CD4-positive, alpha-beta T cell treated with Interferon gamma for 1 hour (primary cell): ENCODE measurements around the gene CCDC80.

Source experiments
- DNase-seq: peaks from one replicate; pipeline ENCODE4 v3.0.0-alpha.2; 2020

Gene CCDC80

GRCh38 chr3:112631257-112631656 lies 9.7 kb downstream of the CCDC80 start:
- no peak for DNase-seq

- no peak for DNase-seq
Measured at GRCh38 chr3:112629425-112629824, 11.5 kb downstream of the CCDC80 start.

DNA sequence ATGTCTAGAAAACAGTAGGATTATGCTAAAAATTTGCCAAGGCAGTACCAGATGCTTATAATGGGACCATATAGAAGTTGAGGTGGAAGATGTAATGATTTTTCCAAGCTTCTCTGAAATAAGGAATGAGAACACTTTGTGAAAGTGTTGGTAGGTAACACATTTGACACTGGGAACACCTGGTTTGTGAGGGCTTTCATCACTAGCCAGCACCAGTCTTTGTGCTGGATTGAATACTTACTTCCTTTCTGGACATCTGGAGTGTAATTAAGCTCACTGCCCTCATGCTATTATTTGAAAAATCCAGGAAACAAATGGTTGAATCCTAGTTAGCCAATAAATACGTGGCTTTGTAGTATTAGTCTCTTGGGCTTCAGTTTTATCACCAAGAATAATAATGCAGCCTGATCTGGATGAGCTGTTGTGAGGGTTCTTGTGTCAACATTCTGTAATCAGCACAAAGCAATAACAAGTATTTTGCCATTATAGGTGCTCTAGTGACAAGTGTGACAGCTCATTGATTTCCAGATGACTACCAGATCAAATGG lies 12.9 kb downstream of the CCDC80 start:
- DNase-seq = no peak

GRCh38 chr3:112627419-112627818 lies 13.5 kb downstream of the CCDC80 start:
- DNase-seq = no peak

DNA sequence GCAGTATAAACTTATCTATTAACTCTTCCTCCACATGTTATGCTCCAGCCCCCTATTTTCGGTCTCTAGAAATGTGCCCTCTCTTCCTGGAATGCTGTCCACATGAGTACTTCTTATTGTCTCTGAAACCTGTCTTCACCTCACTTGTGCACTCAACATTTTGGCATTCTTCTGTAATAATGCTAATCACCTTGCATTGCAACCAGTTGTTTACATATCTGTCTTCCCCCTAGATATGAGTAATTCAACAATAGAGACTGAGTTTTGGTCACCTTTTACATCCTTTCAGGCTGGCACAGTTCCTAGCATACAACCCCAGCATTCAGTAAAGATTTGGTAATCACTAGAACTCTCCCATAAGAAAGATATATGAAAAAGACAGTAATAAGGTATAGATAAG lies 17.2 kb downstream of the CCDC80 start:
- no peak for DNase-seq

GRCh38 chr3:112623213-112623612 lies 17.7 kb downstream of the CCDC80 start:
- DNase-seq = no peak

DNA sequence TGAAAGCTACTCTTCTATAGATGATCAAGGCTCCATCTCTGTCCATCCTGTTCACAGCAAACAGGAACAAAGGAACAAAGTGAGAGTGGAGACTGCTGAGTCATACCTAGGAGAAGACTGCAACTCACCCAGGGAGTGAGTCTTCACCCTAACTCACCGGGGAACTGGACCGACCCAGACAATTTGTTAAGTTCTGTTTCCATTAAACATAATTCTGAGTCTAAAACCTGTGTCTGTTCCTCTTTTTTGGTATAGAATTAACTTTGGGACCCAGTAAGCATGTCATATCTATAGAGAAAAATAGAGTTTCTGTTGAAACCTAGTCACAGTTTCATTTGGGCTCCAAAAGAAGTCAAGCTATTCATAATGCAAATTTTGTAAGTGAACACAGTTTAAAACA lies 21.6 kb downstream of the CCDC80 start:
- no peak for DNase-seq

- DNase-seq = no peak
Measured at GRCh38 chr3:112617285-112617684, 23.7 kb downstream of the CCDC80 start.

GRCh38 chr3:112615989-112616731 lies 24.8 kb downstream of the CCDC80 start:
- DNase-seq = no peak

GRCh38 chr3:112611752-112612515 lies 29.0 kb downstream of the CCDC80 start:
- no peak for DNase-seq

DNA sequence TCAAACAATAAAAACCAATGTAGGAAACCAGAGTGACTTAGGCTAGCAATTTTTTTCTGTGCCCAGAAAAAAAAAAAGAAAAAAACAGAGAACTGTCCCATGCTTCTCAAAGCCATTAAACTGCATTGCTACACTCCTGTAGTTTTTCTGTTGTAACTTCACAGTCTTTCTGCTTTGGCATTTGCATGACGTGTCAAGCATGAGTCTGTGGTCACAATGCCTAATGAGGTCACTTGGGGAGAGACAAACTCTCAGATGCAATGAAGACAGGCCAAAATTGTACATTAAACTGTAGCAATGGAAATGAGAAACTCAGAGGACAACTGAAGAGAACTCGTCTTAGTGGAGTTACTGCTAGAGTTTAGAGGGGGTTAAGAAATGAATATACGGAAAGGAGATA lies 30.8 kb downstream of the CCDC80 start:
- DNase-seq = no peak

GRCh38 chr3:112607863-112608262 lies 33.1 kb downstream of the CCDC80 start:
- no peak for DNase-seq

- DNase-seq = no peak
Measured at GRCh38 chr3:112606098-112606497, 34.8 kb downstream of the CCDC80 start.

GRCh38 chr3:112605285-112605684 lies 35.7 kb downstream of the CCDC80 start:
- no peak for DNase-seq

GRCh38 chr3:112604536-112604935 lies 36.4 kb downstream of the CCDC80 start:
- DNase-seq = no peak

- no peak for DNase-seq
Measured at GRCh38 chr3:112602217-112602838, 38.6 kb downstream of the CCDC80 start.

GRCh38 chr3:112598731-112599130 lies 42.2 kb downstream of the CCDC80 start:
- no peak for DNase-seq

GRCh38 chr3:112597945-112598344 lies 43.0 kb downstream of the CCDC80 start:
- no peak for DNase-seq

- DNase-seq = no peak
Measured at GRCh38 chr3:112594856-112595255, 46.1 kb downstream of the CCDC80 start.

GRCh38 chr3:112593258-112593657 lies 47.7 kb downstream of the CCDC80 start:
- no peak for DNase-seq

DNA sequence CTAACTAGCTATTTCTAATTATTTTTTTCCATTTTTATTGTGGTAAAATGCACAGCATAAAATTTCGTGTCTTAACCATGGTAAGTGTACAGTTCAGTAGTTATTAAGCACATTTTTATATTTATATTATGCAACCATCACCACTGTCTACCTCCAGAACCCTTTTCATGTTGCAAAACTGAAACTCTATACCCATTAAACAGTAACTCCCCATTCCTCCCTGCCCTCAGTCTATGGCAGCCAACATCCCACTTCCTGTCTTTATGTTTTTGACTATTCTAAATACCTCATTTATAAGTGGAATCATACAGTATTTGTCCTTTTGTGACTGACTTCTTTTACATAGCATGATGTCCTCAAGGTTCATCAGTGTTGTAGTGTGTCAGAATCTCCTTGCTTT lies 53.6 kb downstream of the CCDC80 start:
- DNase-seq = no peak

- DNase-seq = no peak
Measured at GRCh38 chr3:112585782-112586181, 55.2 kb downstream of the CCDC80 start.

DNA sequence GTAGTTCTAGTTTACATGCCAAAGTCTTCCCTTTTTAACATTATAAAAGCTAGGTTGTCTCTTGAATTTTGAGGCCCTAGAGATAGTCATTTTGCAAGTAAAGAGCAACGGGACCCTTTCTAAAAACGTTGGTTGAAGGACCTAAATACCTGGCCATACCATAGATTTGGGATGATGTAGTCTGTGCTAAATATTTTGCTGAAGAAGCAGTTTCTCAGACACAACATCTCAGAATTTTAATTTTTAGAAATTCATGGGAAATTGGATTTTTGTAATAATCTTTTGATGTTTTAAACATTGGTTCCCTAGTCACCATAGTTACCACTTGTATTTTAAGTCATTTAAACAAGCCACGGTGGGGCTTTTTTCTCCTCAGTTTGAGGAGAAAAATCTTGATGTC lies 57.8 kb downstream of the CCDC80 start:
- DNase-seq = no peak
